ENCODE data around the gene MAP4K4.

The MAP4K4 gene

GRCh38 chr2:101763496-101764333 is 66.2 kb downstream of the MAP4K4 start:
- H3K27me3 ChIP-seq (replicated peaks; ENCODE audit: insufficient read depth, low read length) = no peaks in the 10 kb centered on the region
- H3K4me3 ChIP-seq (ENCODE audit: low read length) = no peak overlapping the region
- TF ChIP-seq CTCF (IDR thresholded peaks at IDR 0.05; ENCODE audit: low read length) (no peak), EZH2 (optimal IDR thresholded peaks at IDR 0.05; ENCODE audit: low read depth, low read length) (no peak)
- no peaks in the 10 kb centered on the region for H3K36me3 ChIP-seq (replicated peaks; ENCODE audit: insufficient read depth, low read length)
- H3K79me2 ChIP-seq (ENCODE audit: low read length) = no peaks in the 10 kb centered on the region
- H3K9me2 ChIP-seq (replicated peaks; ENCODE audit: insufficient read depth, low read length) = no peaks in the 10 kb centered on the region
- DNase-seq = no peak
- H3K4me2 ChIP-seq (ENCODE audit: low read depth, low read length) = no peak overlapping the region
- H3K9me3 ChIP-seq (replicated peaks; ENCODE audit: insufficient read depth, low read length) = no peaks in the 10 kb centered on the region
- no peaks in the 10 kb centered on the region for H3F3A ChIP-seq (ENCODE audit: insufficient read depth, low read length)
- no peaks in the 10 kb centered on the region for H4K20me1 ChIP-seq (ENCODE audit: insufficient read depth, low read length)
- H2AFZ ChIP-seq (ENCODE audit: low read length) = no peak overlapping the region
- H3K9ac ChIP-seq (ENCODE audit: low read length) = no peak overlapping the region
- no peak overlapping the region for H3K27ac ChIP-seq (ENCODE audit: low read length)
- no peaks in the 10 kb centered on the region for H3K4me1 ChIP-seq (ENCODE audit: low read length)

- Histone ChIP-seq H3K9ac (ENCODE audit: low read length) (no peak overlapping the region), H3K9me3 (replicated peaks; ENCODE audit: insufficient read depth, low read length) (no peaks in the 10 kb centered on the region), H3K4me1 (ENCODE audit: low read length) (no peaks in the 10 kb centered on the region), H2AFZ (ENCODE audit: low read length) (no peak overlapping the region), H3K27me3 (replicated peaks; ENCODE audit: insufficient read depth, low read length) (no peaks in the 10 kb centered on the region), H3K36me3 (replicated peaks; ENCODE audit: insufficient read depth, low read length) (no peaks in the 10 kb centered on the region), H4K20me1 (ENCODE audit: insufficient read depth, low read length) (no peaks in the 10 kb centered on the region), H3K27ac (ENCODE audit: low read length) (no peak overlapping the region), H3K4me2 (ENCODE audit: low read depth, low read length) (no peak overlapping the region), H3F3A (ENCODE audit: insufficient read depth, low read length) (no peaks in the 10 kb centered on the region), H3K4me3 (ENCODE audit: low read length) (no peak overlapping the region), H3K9me2 (replicated peaks; ENCODE audit: insufficient read depth, low read length) (no peaks in the 10 kb centered on the region), H3K79me2 (ENCODE audit: low read length) (peaks cover 2% of the 10 kb centered on the region; the same call in 1 of the 2 replicates)
- no peak for DNase-seq
- TF ChIP-seq EZH2 (optimal IDR thresholded peaks at IDR 0.05; ENCODE audit: low read depth, low read length) (no peak), EZH2phosphoT487 (IDR thresholded peaks at IDR 0.05; ENCODE audit: low read length) (no peak), CTCF (IDR thresholded peaks at IDR 0.05; ENCODE audit: low read length) (no peak)
Observed at GRCh38 chr2:101766337-101766736, 68.8 kb downstream of the MAP4K4 start.

- Histone ChIP-seq H3K9me3 (replicated peaks; ENCODE audit: insufficient read depth, low read length) (no peaks in the 10 kb centered on the region), H3K36me3 (replicated peaks; ENCODE audit: insufficient read depth, low read length) (no peaks in the 10 kb centered on the region), H3K27ac (ENCODE audit: low read length) (no peak overlapping the region), H3K4me3 (ENCODE audit: low read length) (no peak overlapping the region), H3K79me2 (ENCODE audit: low read length) (peaks cover 2% of the 10 kb centered on the region; the same call in 1 of the 2 replicates), H3F3A (ENCODE audit: insufficient read depth, low read length) (no peaks in the 10 kb centered on the region), H4K20me1 (ENCODE audit: insufficient read depth, low read length) (no peaks in the 10 kb centered on the region), H3K4me2 (ENCODE audit: low read depth, low read length) (no peak overlapping the region), H2AFZ (ENCODE audit: low read length) (no peak overlapping the region), H3K27me3 (replicated peaks; ENCODE audit: insufficient read depth, low read length) (no peaks in the 10 kb centered on the region), H3K9me2 (replicated peaks; ENCODE audit: insufficient read depth, low read length) (no peaks in the 10 kb centered on the region), H3K9ac (ENCODE audit: low read length) (no peak overlapping the region), H3K4me1 (ENCODE audit: low read length) (no peaks in the 10 kb centered on the region)
- no peak for TF ChIP-seq EZH2phosphoT487 (IDR thresholded peaks at IDR 0.05; ENCODE audit: low read length)
- no peak for DNase-seq
Observed at GRCh38 chr2:101766871-101767739, 69.6 kb downstream of the MAP4K4 start.
